OCI-LY1 (cell line): Measurements from ENCODE around the gene HAO2.

Experiments used
- H2AFZ ChIP-seq: fragments of 200-600 bp; sonication (generic), shearing (Covaris generic); 2 replicates; pipeline ENCODE4 v1.6.0; 2014; ENCODE audit warnings: antibody characterized with exemption, mild to moderate bottlenecking, low read length
- H3F3A ChIP-seq: fragments of 200-600 bp; sonication (generic), shearing (Covaris generic); 2 replicates; pipeline ENCODE4 v1.6.0; 2014; ENCODE audit warnings: mild to moderate bottlenecking, antibody characterized with exemption, low read length, moderate library complexity; ENCODE audit not compliant: insufficient read depth
- H3K27ac ChIP-seq: fragments of 200-600 bp; sonication (generic); 2 replicates; pipeline ENCODE4 v1.5.1; 2014; ENCODE audit warnings: low read length, mixed run types, mild to moderate bottlenecking, low read depth; ENCODE audit not compliant: poor library complexity, severe bottlenecking
- H3K27me3 ChIP-seq: fragments of 200-600 bp; sonication (generic); 2 replicates; pipeline ENCODE4 v1.6.0; 2014; ENCODE audit warnings: antibody characterized with exemption, mild to moderate bottlenecking, low read length, moderate library complexity; ENCODE audit not compliant: insufficient read depth
- H3K36me3 ChIP-seq: fragments of 200-600 bp; sonication (generic); 2 replicates; pipeline ENCODE4 v1.6.1; 2014; ENCODE audit warnings: mild to moderate bottlenecking, antibody characterized with exemption, low read length, moderate library complexity, mixed read lengths; ENCODE audit not compliant: insufficient read depth
- H3K4me1 ChIP-seq: fragments of 200-600 bp; sonication (generic); 2 replicates; pipeline ENCODE4 v1.5.1; 2014; ENCODE audit warnings: mild to moderate bottlenecking, low read length, moderate library complexity; ENCODE audit not compliant: insufficient read depth, severe bottlenecking
- H3K4me2 ChIP-seq: fragments of 200-600 bp; sonication (generic), shearing (Covaris generic); 2 replicates; pipeline ENCODE4 v1.6.1; 2014; ENCODE audit warnings: low read length
- H3K4me3 ChIP-seq: fragments of 200-600 bp; sonication (generic); 2 replicates; pipeline ENCODE4 v1.5.1; 2014; ENCODE audit warnings: low read length, low read depth, mild to moderate bottlenecking, mixed read lengths; ENCODE audit not compliant: poor library complexity, severe bottlenecking
- H3K79me2 ChIP-seq: fragments of 200-600 bp; shearing (Covaris generic); 2 replicates; pipeline ENCODE4 v1.6.1; 2016; ENCODE audit warnings: mixed run types, low read length, mixed read lengths; ENCODE audit not compliant: insufficient read depth
- H3K9ac ChIP-seq: fragments of 200-600 bp; sonication (generic), shearing (Covaris generic); 2 replicates; pipeline ENCODE4 v1.6.1; 2014; ENCODE audit warnings: mild to moderate bottlenecking, low read length, mixed read lengths
- H3K9me2 ChIP-seq: fragments of 200-600 bp; sonication (generic), shearing (Covaris generic); 2 replicates; pipeline ENCODE4 v1.6.1; 2014; ENCODE audit warnings: low read depth, mild to moderate bottlenecking, low read length, mixed read lengths
- H3K9me3 ChIP-seq: fragments of 200-600 bp; shearing (Covaris generic); 2 replicates; pipeline ENCODE4 v1.6.1; 2014; ENCODE audit warnings: low read length, mixed read lengths
- H4K20me1 ChIP-seq: fragments of 200-600 bp; sonication (generic), shearing (Covaris generic); 2 replicates; pipeline ENCODE4 v1.6.0; 2016; ENCODE audit warnings: mild to moderate bottlenecking, low read length; ENCODE audit not compliant: insufficient read depth
- EZH2 ChIP-seq: fragments of 200-600 bp; sonication (generic), shearing (Covaris generic); IDR thresholded peaks from 2 replicates; pipeline ENCODE4 v1.8.0; 2017; ENCODE audit warnings: borderline replicate concordance, mixed run types, mild to moderate bottlenecking, antibody characterized with exemption, low read length, moderate library complexity, mixed read lengths
- TF ChIP-seq, protein P1 (sequence below): fragments of 200-600 bp; sonication (generic), shearing (Covaris generic); IDR thresholded peaks from 2 replicates; pipeline ENCODE4 v1.5.1; 2017; ENCODE audit warnings: mild to moderate bottlenecking, antibody characterized with exemption, low read length, moderate library complexity, mixed read lengths

The HAO2 gene

DNA sequence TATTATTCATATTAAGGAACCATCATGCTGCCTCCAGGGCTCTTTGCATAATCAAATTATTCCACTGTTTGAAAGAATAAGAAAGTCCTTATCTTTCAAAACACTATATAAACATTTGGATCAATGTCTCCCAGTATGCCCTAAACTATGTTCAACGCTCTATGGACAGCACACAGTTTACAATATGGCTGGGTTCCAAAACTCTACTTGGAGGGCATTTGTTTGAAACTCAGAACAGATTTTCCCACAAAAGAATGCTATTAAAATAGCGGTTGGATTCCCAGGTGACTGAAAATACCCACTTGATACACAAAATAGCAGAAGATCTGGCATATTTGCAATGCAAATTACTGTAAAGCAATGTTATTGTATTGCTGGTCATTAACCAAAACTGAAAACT is 3.2 kb downstream of the HAO2 start:
- Histone ChIP-seq H3K4me2 (no peak overlapping the region), H3K9me3 (no peaks in the 10 kb centered on the region), H3F3A (no peaks in the 10 kb centered on the region), H2AFZ (no peak overlapping the region), H3K9ac (no peak overlapping the region), H3K27ac (no peak overlapping the region), H3K27me3 (no peaks in the 10 kb centered on the region), H3K36me3 (no peaks in the 10 kb centered on the region), H3K9me2 (no peaks in the 10 kb centered on the region), H3K4me1 (no peaks in the 10 kb centered on the region), H3K79me2 (no peaks in the 10 kb centered on the region), H4K20me1 (no peaks in the 10 kb centered on the region), H3K4me3 (no peak overlapping the region)
- TF ChIP-seq, protein P1, sequence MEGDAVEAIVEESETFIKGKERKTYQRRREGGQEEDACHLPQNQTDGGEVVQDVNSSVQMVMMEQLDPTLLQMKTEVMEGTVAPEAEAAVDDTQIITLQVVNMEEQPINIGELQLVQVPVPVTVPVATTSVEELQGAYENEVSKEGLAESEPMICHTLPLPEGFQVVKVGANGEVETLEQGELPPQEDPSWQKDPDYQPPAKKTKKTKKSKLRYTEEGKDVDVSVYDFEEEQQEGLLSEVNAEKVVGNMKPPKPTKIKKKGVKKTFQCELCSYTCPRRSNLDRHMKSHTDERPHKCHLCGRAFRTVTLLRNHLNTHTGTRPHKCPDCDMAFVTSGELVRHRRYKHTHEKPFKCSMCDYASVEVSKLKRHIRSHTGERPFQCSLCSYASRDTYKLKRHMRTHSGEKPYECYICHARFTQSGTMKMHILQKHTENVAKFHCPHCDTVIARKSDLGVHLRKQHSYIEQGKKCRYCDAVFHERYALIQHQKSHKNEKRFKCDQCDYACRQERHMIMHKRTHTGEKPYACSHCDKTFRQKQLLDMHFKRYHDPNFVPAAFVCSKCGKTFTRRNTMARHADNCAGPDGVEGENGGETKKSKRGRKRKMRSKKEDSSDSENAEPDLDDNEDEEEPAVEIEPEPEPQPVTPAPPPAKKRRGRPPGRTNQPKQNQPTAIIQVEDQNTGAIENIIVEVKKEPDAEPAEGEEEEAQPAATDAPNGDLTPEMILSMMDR, result no peak
- no peak for TF ChIP-seq EZH2

DNA sequence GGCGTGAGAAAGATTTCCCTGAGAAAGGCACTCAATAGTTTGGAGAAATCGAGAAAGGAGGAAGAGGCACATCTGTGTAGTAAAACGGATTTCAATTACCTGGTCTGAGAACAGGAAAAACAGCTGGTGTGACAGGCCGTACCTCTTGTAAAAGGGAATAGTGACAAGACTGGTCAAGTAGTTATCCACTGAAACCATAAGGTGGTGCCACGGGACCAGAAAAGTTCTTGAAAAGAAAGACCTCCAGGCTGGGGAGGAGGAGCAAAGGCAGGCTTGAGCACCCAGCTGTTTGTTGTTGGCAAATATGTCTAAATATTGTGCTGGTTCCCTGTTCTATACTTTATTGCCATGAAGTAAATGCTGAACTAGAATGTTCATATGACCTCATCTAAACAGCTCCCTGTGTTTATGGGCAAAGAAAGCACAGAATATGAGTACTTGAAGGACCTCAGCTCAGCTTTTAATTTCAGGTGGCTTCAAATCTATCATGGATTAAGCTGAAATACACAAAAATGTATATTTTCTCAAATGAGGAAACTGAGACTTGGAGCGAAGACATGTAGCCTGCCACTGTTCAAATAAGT is 4.0 kb downstream of the HAO2 start:
- no peak overlapping the region for H3K27ac ChIP-seq

DNA sequence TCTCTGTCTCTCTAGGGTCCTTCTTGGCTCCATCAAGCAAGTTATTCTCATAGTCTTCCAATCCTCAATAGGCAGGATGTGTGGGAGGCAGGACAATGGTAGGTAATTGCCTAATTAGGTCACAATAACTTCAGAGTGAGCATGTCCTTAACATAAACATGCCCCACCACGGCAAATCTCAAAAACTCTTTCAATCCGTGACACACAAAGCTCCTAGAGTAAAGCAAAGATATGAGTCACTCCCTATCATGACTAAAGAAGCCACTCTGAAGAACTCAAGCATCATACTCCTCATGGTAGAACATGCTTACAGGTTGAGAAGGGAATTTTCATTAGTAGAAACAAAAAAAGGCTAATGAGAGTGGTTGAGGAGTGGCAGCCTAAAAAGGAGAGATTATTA is 4.9 kb downstream of the HAO2 start:
- no peak overlapping the region for H3K9ac ChIP-seq
- H3F3A ChIP-seq, result no peaks in the 10 kb centered on the region
- H2AFZ ChIP-seq, result no peak overlapping the region
- TF ChIP-seq, protein P1, result no peak
- TF ChIP-seq EZH2, result no peak
- no peaks in the 10 kb centered on the region for H3K4me1 ChIP-seq
- H3K27me3 ChIP-seq, result no peaks in the 10 kb centered on the region
- H3K9me2 ChIP-seq, result no peaks in the 10 kb centered on the region
- no peaks in the 10 kb centered on the region for H3K36me3 ChIP-seq
- no peak overlapping the region for H3K4me3 ChIP-seq
- H3K9me3 ChIP-seq, result no peaks in the 10 kb centered on the region
- no peaks in the 10 kb centered on the region for H4K20me1 ChIP-seq
- H3K79me2 ChIP-seq, result no peaks in the 10 kb centered on the region
- no peak overlapping the region for H3K4me2 ChIP-seq
- no peak overlapping the region for H3K27ac ChIP-seq

More for the DNA sequence above, 4.0 kb downstream of the HAO2 start:
- Histone ChIP-seq H3K4me1 (no peaks in the 10 kb centered on the region), H3K4me2 (no peak overlapping the region), H3F3A (no peaks in the 10 kb centered on the region), H3K36me3 (no peaks in the 10 kb centered on the region), H3K27me3 (no peaks in the 10 kb centered on the region), H3K4me3 (no peak overlapping the region), H4K20me1 (no peaks in the 10 kb centered on the region), H3K79me2 (no peaks in the 10 kb centered on the region), H3K9me2 (no peaks in the 10 kb centered on the region), H3K9me3 (no peaks in the 10 kb centered on the region), H2AFZ (no peak overlapping the region), H3K9ac (no peak overlapping the region)
- TF ChIP-seq, protein P1, result no peak
- TF ChIP-seq EZH2, result no peak
